HepG2 (cell line): ENCODE results near the gene SPATA13. TPM values are rescaled to one million over a fixed set of nuclear protein-coding genes. Genes with fewer than 3 reads are reported as not detected.
A peak's percentile ranks its signal among the peaks of the same experiment; 100 is the strongest.

ENCODE experiments used
- ATF2 ChIP-seq: sonication (generic); formaldehyde crosslinking; IDR thresholded peaks from 2 replicates; pipeline ENCODE4 v1.4.0; 2020; ENCODE audit warnings: missing genetic modification reagents
- ERF ChIP-seq: IDR thresholded peaks from 2 replicates; pipeline ENCODE4 v1.6.1; 2018; ENCODE audit warnings: missing biosample characterization, missing genetic modification reagents
- GPBP1L1 ChIP-seq: sonication (generic); formaldehyde crosslinking; IDR thresholded peaks from 2 replicates; pipeline ENCODE4 v1.5.0; 2020; ENCODE audit warnings: mild to moderate bottlenecking, missing genetic modification reagents
- LBX2 ChIP-seq: sonication (generic); formaldehyde crosslinking; IDR thresholded peaks from 2 replicates; pipeline ENCODE4 v1.5.0; 2020; ENCODE audit warnings: missing genetic modification reagents, mild to moderate bottlenecking, borderline replicate concordance
- MATR3 ChIP-seq: sonication (generic); formaldehyde crosslinking; IDR thresholded peaks from 2 replicates; pipeline ENCODE4 v1.4.0; 2020; ENCODE audit warnings: missing genetic modification reagents
- PAX8 ChIP-seq: sonication (generic); formaldehyde crosslinking; IDR thresholded peaks from 2 replicates; pipeline ENCODE4 v1.8.0; 2022; ENCODE audit warnings: mild to moderate bottlenecking, missing genetic modification reagents, borderline replicate concordance
- PBX3 ChIP-seq: sonication (generic); formaldehyde crosslinking; IDR thresholded peaks from 2 replicates; pipeline ENCODE4 v1.8.1; 2023; ENCODE audit warnings: missing genetic modification reagents, inconsistent platforms, borderline replicate concordance
- PHF8 ChIP-seq: sonication (generic); formaldehyde crosslinking; IDR thresholded peaks from 2 replicates; pipeline ENCODE4 v1.5.0; 2020; ENCODE audit warnings: missing genetic modification reagents
- PREB ChIP-seq: sonication (generic); formaldehyde crosslinking; IDR thresholded peaks from 2 replicates; pipeline ENCODE4 v1.4.0; 2020; ENCODE audit warnings: missing genetic modification reagents
- RFX5 ChIP-seq: IDR thresholded peaks from 2 replicates; pipeline ENCODE4 v1.6.1; 2011; ENCODE audit warnings: low read depth, low read length, improper control_type of control experiment
- SNAPC2 ChIP-seq: sonication (generic); formaldehyde crosslinking; IDR thresholded peaks from 2 replicates; pipeline ENCODE4 v1.8.1; 2022; ENCODE audit warnings: mild to moderate bottlenecking, missing genetic modification reagents
- TBP ChIP-seq: sonication (generic); formaldehyde crosslinking; IDR thresholded peaks from 2 replicates; pipeline ENCODE4 v1.5.0; 2020; ENCODE audit warnings: missing genetic modification reagents
- ZBTB7A ChIP-seq: sonication (generic); formaldehyde crosslinking; IDR thresholded peaks from 2 replicates; pipeline ENCODE4 v1.8.0; 2022; ENCODE audit warnings: mild to moderate bottlenecking, missing genetic modification reagents
- ZC3H13 ChIP-seq: sonication (generic); formaldehyde crosslinking; IDR thresholded peaks from 2 replicates; pipeline ENCODE4 v1.8.1; 2023; ENCODE audit warnings: mild to moderate bottlenecking, missing genetic modification reagents, moderate library complexity
- ZEB1 ChIP-seq: IDR thresholded peaks from 2 replicates; pipeline ENCODE4 v1.6.1; 2012; ENCODE audit warnings: mild to moderate bottlenecking, low read depth, inconsistent platforms; ENCODE audit not compliant: insufficient replicate concordance
- ZNF10 ChIP-seq: sonication (generic); formaldehyde crosslinking; IDR thresholded peaks from 2 replicates; pipeline ENCODE4 v1.4.0; 2020; ENCODE audit warnings: mild to moderate bottlenecking, low read depth, missing genetic modification reagents, borderline replicate concordance
- ZNF329 ChIP-seq: sonication (generic); formaldehyde crosslinking; IDR thresholded peaks from 2 replicates; pipeline ENCODE4 v1.9.0; 2021; ENCODE audit warnings: low read depth, mild to moderate bottlenecking, missing genetic modification reagents
- ZNF558 ChIP-seq: sonication (generic); formaldehyde crosslinking; IDR thresholded peaks from 2 replicates; pipeline ENCODE4 v1.9.0; 2022; ENCODE audit warnings: mild to moderate bottlenecking, missing genetic modification reagents, borderline replicate concordance
- ZNF576 ChIP-seq: sonication (generic); formaldehyde crosslinking; IDR thresholded peaks from 2 replicates; pipeline ENCODE4 v1.4.0; 2020; ENCODE audit warnings: mild to moderate bottlenecking, missing genetic modification reagents
- polyA plus RNA-seq, 8 experiments: library from polyadenylated mRNA; depleted of rRNA in 3 of 8; stranded (reverse) in 7 of 8; unstranded in 1 of 8; fragments of >200 nt; fragmentation: Illumina TruSeq in 4 of 8; extraction: Trizol in 4 of 8; gene quantifications; 2 replicates each; pipeline versions ENCODE4 v1.2.1 to v1.2.3, GENCODE V29; 2011 to 2016; ENCODE audit warnings: low read depth in 4 of 8, missing spikeins in 1 of 8, mixed read lengths in 1 of 8; ENCODE audit not compliant: insufficient read depth in 1 of 8
- total RNA-seq, 5 experiments: library from RNA; depleted of rRNA; stranded (reverse); fragments of >200 nt; fragmentation: Illumina TruSeq; extraction: Trizol; gene quantifications; 2 replicates each; pipeline ENCODE4 v1.2.3, GENCODE V29; 2016; ENCODE audit warnings: low read depth in 1 of 5

The SPATA13 gene
- total and polyA plus RNA-seq, 2 of the 13 experiments (the other 11 are each of a cell fraction or from before 2014, with no cell fraction given): 11.3 to 14.2 TPM

- TF ChIP-seq TBP (CRISPR knock-in tag) (no peak), PHF8 (peak; percentile 53), PAX8 (CRISPR knock-in tag) (peak; percentile 68; the same call in 1 of the 2 replicates), ZNF576 (CRISPR knock-in tag) (no peak), ZNF329 (CRISPR knock-in tag) (no peak), PREB (no peak), ZC3H13 (CRISPR knock-in tag) (no peak; the same call in 1 of the 2 replicates), ATF2 (CRISPR knock-in tag) (0 out of 2 replicates have a peak, but pooled peaks have one; percentile 37), LBX2 (CRISPR knock-in tag) (no peak), ZNF10 (CRISPR knock-in tag) (no peak), SNAPC2 (CRISPR knock-in tag) (no peak), PBX3 (CRISPR knock-in tag) (no peak), GPBP1L1 (no peak), ZEB1 (no peak), MATR3 (CRISPR knock-in tag) (no peak), RFX5 (no peak), ZNF558 (no peak), ERF (CRISPR knock-in tag) (no peak), ZBTB7A (no peak)
Measured at GRCh38 chr13:24161010-24161775, 673 bp downstream of the SPATA13 start (continued).
